H7 (cell line): Measurements from ENCODE around the gene ADAP2. TPM values are rescaled to one million over a fixed set of nuclear protein-coding genes. Genes with fewer than 3 reads are reported as not detected.
"Not testable (repeated sequence)": the region's sequence is repeated elsewhere in the genome, so short reads cannot be mapped to it uniquely, and the experiment has no call there.

Source experiments
- DNase-seq: peaks from one replicate; pipeline ENCODE4 v3.0.0; 2012
- H3K27me3 ChIP-seq: 2 replicates; pipeline ENCODE4 v1.6.0; 2011; ENCODE audit warnings: mild to moderate bottlenecking, low read length; ENCODE audit not compliant: control insufficient read depth, insufficient read depth
- H3K36me3 ChIP-seq: replicated peaks from 2 replicates; pipeline ENCODE4 v1.5.1; 2011; ENCODE audit warnings: low read length; ENCODE audit not compliant: control insufficient read depth, insufficient read depth
- H3K4me3 ChIP-seq: 2 replicates; pipeline ENCODE4 v1.5.1; 2011; ENCODE audit warnings: low read depth, mild to moderate bottlenecking, control low read depth, low read length, moderate library complexity; ENCODE audit not compliant: insufficient read depth
- total RNA-seq: library from RNA; depleted of rRNA; stranded (reverse); fragments of >200 nt; shearing (Covaris generic); gene quantifications from 2 replicates; pipeline ENCODE4 v1.2.3, GENCODE V29; 2014

The ADAP2 gene
- total RNA-seq, 1 experiment from 2014 or later = 1.3 TPM

DNA sequence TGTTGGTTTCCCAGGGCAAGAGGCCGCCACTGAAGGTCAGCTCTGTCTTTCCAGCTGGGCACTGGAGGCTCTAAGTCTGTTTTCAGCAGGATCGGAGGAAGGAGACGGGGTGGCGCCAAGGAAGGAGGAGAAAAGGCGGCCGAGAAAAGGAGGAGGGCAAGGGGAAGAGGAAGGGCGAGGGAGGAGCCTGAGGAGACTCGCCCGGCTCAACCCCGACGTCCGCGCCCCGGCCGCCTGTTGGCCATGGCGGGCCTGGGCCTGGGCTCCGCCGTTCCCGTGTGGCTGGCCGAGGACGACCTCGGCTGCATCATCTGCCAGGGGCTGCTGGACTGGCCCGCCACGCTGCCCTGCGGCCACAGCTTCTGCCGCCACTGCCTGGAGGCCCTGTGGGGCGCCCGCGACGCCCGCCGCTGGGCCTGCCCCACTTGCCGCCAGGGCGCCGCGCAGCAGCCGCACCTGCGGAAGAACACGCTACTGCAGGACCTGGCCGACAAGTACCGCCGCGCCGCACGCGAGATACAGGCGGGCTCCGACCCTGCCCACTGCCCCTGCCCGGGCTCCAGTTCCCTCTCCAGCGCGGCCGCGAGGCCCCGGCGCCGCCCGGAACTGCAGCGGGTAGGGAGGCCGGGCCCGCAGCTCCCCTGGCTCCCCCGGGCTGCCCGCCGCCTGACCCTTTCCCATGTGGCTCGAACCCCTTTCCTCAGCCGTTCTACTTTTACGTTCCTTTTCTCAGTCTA, 49.3 kb downstream of the ADAP2 start, which contains the start of gene RNF135:
RNF135 (plus strand) TSS at position 209 of the 737 bp plus-strand sequence; CDS start at position 244, 35 bp downstream.
- Histone ChIP-seq H3K27me3 (no peaks in the 10 kb centered on the region; the same call in 1 of the 2 replicates), H3K4me3 (peak within 1 kb of the TSS; percentile 65), H3K36me3 (0 out of 2 replicates have a peak, but pooled peaks cover 1% of the 10 kb centered on the region)
- DNase-seq = peak; percentile 92

DNA sequence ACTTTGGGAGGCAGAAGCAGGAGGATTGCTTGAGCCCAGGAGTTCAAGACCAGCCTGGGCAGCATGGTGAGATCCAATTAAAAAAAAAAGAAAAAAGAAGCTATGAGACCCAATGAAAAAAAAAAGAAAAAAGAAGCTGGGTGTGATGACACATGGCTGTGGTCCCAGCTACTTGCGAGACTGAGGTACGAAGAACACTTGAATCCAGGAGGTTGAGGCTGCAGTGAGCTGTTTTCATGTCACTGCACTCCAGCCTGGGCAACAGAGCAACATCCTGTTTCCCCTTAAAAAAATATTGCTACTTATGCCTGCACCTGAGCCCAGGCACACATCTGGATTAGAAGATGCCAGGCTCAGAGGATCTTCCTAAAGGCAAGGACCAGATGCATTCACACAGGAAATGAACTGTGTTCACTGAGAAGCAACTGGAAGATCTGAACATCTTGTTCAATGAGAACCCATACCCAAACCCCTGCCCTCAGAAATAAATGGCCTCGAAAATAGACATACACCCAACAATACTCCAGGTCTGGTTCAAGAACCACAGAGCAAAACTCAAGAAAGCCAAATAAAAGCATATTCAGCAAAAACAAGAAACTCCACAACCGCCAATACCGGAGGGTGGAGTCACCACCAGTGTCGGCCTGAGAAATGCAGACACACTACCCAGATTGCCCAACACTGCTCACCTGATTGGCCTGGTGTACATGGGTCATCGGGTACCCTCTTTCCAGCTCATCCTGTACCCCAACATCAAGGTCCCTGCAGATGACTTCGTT, 53.5 kb downstream of the ADAP2 start:
- 0 out of 2 replicates have a peak, but pooled peaks cover 1% of the 10 kb centered on the region for H3K36me3 ChIP-seq
- no peak for DNase-seq
- no peak overlapping the region for H3K4me3 ChIP-seq
- no peaks in the 10 kb centered on the region for H3K27me3 ChIP-seq

DNA sequence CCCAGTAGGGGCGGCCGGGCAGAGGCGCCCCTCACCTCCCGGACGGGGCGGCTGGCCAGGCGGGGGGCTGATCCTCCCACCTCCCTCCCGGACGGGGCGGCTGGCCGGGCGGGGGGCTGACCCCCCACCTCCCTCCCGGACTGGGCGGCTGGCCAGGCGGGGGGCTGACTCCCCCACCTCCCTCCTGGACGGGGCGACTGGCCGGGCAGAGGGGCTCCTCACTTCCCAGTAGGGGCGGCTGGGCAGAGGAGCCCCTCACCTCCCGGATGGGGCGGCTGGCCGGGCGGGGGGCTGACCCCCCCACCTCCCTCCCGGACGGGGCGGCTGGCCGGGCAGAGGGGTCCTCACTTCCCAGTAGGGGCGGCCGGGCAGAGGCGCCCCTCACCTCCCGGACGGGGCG, 58.2 kb downstream of the ADAP2 start:
- H3K36me3 ChIP-seq, DNase-seq, H3K27me3 ChIP-seq, H3K4me3 ChIP-seq: not testable (repeated sequence)

DNA sequence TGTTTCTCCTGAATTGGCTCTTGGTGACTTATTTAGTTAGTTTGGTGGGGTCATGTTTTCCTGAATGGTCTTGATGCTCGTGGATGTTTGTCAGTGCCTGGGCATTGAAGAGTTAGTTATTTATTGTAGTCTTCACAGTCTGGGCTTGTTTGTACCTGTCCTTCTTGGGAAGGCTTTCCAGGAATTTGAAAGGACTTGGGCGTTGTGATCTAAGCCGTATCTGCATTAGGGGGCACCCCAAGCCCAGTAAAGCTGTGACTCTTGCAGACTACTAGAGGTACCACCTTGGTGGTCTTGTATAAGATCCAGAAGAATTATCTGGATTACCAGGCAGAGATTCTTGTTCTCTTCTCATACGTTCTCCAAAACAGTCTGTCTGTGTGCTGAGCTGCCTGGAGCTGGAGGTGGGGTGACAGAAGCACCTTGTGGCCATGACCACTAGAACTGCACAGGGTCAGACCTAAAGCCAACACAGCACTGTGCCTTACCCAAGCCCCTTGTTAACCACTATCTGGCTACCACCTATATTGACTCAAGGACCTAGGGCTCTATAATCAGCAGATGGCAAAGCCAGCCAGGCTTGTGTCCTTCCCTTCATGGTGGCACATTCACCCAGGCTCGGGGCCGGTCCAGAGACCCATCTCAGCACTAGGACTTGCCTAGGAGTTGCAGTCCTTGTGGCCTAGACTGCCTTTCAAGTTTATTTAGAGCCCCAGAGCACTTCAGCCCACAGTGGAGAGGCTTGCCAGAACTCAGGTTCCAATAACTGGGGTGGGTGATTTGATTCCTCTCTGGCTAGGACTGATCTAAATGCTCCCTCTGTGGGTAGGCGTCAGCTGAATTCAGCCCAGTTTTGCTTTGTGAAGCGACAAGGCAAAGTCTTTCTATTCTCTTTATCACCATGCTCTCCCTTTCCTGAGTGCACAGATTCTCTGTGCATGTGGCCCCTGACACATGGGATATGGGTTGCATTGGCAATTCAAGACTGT, 60.1 kb downstream of the ADAP2 start:
- H3K4me3 ChIP-seq = no peak overlapping the region
- H3K27me3 ChIP-seq = no peaks in the 10 kb centered on the region
- H3K36me3 ChIP-seq = no peaks in the 10 kb centered on the region; the same call in 1 of the 2 replicates
- DNase-seq = no peak

DNA sequence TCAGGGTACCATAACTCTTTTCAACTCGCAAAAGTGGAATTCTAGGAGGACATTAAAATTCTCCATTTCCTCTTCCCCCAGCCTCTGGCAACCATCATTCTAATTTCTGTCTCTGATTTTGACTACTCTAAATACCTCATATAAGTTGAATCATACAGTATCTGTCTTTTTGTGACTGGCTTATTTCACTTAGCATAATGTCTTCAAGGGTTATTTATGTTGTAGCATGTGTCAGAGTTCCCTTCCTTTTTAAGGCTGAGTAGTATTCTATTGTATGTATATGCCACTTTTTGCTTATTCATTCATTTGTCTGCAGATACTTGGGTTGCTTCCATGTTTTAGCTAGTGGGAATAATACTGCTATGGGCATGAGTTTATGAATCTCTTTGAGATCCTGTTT, 61.1 kb downstream of the ADAP2 start:
- no peaks in the 10 kb centered on the region for H3K27me3 ChIP-seq
- no peaks in the 10 kb centered on the region; the same call in 1 of the 2 replicates for H3K36me3 ChIP-seq
- no peak overlapping the region for H3K4me3 ChIP-seq
- DNase-seq = no peak

DNA sequence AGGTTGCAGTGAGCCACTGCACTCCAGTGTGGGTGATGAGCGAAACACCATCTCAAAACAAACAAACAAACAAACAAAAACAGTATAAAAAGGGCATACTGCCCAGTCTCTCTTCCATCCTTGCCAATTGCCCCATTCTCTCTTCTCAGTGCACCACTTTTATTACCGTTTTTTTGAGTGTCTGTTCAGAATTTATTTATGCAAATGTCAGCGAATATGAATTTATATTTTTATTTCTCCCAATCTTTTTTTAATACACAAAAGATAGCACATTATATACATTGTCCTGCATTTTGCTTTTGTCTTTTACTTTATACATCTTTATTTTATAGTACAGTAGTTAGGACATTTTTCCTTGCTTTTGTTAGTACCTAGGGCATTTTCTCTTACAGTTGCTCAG, 68.7 kb downstream of the ADAP2 start:
- no peaks in the 10 kb centered on the region for H3K36me3 ChIP-seq
- no peak for DNase-seq

DNA sequence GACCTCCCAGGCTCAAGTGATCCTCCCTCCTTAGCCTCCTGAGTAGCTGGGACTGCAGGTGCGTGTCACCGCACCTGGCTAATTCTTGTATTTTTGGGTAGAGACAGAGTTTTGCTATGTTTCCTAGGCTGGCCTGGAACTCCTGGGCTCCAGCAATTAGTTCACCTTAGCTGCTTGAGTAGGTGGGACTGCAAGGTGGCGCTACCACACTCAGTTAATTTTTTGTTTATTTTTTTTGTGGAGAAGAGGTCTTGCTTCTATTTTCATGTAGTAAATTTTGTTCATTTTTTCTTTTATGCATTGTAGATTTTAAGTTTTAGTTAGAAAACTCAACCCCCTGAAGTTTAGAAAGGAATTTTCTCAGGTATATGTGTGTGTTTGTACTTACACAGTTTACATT, 70.8 kb downstream of the ADAP2 start:
- peaks cover 2% of the 10 kb centered on the region for H3K36me3 ChIP-seq
- peak; percentile 18 for DNase-seq
- no peak overlapping the region for H3K4me3 ChIP-seq
- no peaks in the 10 kb centered on the region for H3K27me3 ChIP-seq

More for the DNA sequence above, 68.7 kb downstream of the ADAP2 start:
- H3K4me3 ChIP-seq = no peak overlapping the region
- H3K27me3 ChIP-seq = no peaks in the 10 kb centered on the region

DNA sequence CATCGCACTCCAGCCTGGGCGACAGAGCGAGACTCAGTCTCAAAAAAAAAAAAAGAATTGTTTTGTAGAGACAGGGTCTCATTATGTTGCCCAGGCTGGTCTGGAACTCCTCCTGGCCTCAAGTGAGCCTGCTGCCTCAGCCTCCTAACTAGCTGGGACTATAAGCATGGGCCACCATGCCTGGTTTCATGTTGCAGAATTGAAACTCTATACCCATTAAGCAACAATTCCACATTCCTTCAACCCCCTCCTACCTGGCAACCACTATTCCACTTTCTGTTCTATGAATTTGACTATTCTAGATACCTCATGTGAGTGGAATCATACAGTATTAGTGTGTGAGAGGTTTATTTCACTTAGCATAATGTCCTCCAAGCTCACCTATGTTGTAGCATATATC, 73.6 kb downstream of the ADAP2 start:
- Histone ChIP-seq H3K36me3 (peaks cover 2% of the 10 kb centered on the region), H3K4me3 (no peak overlapping the region), H3K27me3 (no peaks in the 10 kb centered on the region)
- DNase-seq = no peak

DNA sequence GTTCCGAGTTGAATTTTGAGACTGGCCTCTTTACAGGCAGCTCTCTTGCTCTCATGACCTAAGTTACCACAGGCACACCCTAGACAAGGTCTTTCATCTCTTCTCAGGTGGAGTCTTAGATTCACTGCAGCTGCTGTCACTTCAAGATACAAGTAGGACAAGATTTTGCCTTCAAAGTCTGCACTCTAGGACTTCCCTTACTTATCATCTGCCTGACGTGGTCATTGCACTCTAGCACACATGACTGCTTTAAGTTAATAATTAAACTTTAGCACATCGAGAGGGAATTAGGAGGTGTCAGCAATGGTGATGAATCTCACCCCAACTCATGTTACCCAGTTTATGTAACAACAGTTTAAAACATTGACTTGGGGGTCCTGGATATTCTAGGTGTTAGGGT, 74.7 kb downstream of the ADAP2 start:
- H3K36me3 ChIP-seq = peaks cover 2% of the 10 kb centered on the region
- no peaks in the 10 kb centered on the region for H3K27me3 ChIP-seq
- no peak overlapping the region for H3K4me3 ChIP-seq
- DNase-seq = no peak

DNA sequence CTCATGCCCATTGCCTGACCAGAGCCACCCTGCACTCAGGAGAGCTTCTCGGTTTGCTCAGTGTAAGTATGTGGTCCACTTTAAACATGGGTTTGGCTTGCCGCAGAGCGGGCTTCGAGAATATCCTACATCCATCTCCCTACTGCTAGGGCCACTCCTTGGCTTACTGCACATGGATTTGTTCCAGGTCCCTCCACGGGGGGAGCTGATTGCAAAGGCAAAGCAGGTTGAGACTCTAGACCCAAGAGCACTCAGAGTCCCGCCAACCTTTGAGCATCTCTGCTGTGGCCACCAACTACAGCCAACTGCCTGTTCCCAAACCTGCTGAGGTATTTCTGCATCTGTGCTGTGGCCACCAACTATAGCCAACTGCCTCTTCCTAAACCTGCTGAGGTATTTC, 75.5 kb downstream of the ADAP2 start:
- H3K4me3 ChIP-seq = no peak overlapping the region
- DNase-seq = no peak
- H3K27me3 ChIP-seq = no peaks in the 10 kb centered on the region
- H3K36me3 ChIP-seq = peaks cover 2% of the 10 kb centered on the region

DNA sequence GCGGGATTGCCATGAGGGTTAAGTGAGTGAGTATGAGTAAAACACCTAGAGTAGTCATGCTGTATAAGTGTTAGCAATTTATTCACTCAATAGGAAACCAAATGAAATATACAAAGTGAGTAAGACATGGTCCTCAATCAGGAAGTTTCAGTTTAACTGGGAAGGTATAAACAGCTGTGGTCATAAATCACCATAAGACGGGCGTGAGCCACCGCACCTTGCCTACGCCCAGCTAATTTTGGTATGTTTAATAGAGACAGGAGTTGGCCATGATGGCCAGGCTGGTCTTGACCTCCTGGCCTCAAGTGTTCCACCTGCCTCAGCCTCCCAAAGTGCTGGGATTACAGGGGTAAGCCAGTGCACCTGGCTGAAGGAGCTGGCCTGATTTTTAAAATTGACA, 76.1 kb downstream of the ADAP2 start:
- no peak for DNase-seq
- Histone ChIP-seq H3K4me3 (no peak overlapping the region), H3K36me3 (peaks cover 2% of the 10 kb centered on the region), H3K27me3 (no peaks in the 10 kb centered on the region)

DNA sequence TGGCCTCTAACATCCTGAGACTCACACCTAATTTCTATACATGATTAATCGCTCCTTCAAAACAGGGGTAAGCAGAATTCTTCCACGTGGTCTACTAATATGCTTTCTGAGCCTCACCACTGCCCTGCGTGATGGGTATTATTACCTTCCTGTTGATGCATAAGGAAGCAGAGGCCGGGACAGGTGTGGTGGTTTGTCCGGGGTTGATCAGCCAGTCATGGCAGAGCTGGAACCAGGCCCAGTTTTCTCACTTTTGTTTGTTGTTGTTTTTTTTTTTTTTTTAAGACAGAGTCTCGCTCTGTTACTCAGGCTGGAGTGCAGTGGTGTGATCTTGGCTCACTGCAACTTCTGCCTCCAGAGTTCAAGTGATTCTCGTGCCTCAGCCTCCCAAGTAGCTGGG, 80.3 kb downstream of the ADAP2 start:
- no peak for DNase-seq
- H3K4me3 ChIP-seq = no peak overlapping the region
- H3K36me3 ChIP-seq = peaks cover 2% of the 10 kb centered on the region
- no peaks in the 10 kb centered on the region for H3K27me3 ChIP-seq

DNA sequence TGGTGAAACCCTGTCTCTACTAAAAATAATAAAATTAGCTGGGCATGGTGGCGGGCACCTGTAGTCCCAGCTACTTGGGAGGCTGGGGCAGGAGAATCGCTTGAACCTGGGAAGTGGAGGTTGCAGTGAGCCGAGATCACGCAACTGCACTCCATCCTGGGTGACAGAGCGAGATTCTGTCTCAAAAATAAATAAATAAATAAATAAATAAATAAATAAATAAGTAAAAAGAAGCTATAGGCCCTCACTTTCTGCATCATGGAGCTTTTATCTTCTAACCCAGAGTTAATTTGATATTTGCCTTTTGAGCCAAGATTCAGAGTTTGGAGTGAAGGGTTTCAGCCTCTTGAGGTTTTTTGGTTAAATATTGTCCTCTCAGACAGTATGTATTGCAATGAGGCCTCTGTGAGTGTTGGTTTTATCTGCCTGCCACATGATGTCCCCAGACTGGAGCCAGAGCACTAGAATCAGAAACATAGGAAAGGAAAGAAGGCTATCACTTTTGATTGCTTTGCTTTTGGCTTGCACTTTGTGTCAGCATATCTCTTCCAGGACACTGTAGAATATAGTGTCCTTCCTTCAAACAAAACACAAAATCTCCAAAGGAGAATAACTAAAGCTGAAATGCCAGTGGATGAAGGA, 81.6 kb downstream of the ADAP2 start:
- H3K4me3 ChIP-seq = no peak overlapping the region
- H3K27me3 ChIP-seq = peaks cover 6% of the 10 kb centered on the region
- no peak for DNase-seq
- H3K36me3 ChIP-seq = no peaks in the 10 kb centered on the region; the same call in 1 of the 2 replicates

DNA sequence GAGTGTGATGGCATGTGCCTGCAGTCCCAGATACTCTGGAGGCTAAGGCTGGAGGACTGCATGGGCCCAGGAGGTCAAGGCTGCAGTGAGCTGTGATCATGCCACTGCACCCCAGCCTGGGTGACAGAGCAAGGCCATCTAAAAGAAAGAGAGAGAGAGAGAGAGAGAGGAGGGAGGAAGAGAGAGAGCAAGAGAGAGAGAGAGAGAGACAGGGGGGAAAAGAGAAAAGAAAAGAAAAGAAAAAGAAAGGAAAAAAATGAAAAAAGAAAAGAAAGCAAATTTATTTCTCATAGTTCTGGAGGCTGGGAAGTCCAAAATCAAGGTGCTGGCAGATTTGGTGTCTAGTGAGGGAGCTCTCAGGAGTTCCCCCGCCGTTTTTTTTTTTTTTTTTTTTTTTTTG, 82.4 kb downstream of the ADAP2 start:
- peaks cover 15% of the 10 kb centered on the region for H3K27me3 ChIP-seq
- no peak for DNase-seq
- no peak overlapping the region for H3K4me3 ChIP-seq
- no peaks in the 10 kb centered on the region; the same call in 1 of the 2 replicates for H3K36me3 ChIP-seq
